GM18873 (cell line): ENCODE measurements around the gene KYAT1.

Experiments
- ATAC-seq: cut with Tn5 transposase; IDR thresholded peaks from one replicate; pipeline ENCODE4 v1.9.1; 2021; ENCODE audit warnings: mild to moderate bottlenecking, moderate library complexity, moderate number of reproducible peaks; ENCODE audit not compliant: unreplicated experiment, low FRiP score

The KYAT1 gene

DNA sequence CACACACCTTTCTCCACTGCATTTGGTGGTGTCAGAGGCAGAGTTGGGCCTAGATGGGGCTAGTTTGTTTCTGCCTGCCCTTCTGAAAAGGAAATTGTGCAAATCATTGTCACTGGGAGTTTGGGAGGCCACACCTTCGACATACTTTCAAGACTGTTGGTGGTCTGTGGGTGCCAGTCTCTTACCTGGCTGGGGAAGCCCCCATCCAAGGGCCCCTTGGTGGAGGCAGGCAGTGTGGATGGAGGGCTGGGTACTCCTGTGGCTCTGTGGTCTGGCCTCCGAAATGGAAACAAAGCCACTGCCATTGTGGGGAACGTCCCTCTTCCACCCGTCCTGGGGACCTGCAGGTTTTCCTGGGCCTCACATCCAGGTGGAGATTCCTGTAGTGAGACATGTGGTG is 28.1 kb upstream of the KYAT1 start:
- no peak for ATAC-seq

DNA sequence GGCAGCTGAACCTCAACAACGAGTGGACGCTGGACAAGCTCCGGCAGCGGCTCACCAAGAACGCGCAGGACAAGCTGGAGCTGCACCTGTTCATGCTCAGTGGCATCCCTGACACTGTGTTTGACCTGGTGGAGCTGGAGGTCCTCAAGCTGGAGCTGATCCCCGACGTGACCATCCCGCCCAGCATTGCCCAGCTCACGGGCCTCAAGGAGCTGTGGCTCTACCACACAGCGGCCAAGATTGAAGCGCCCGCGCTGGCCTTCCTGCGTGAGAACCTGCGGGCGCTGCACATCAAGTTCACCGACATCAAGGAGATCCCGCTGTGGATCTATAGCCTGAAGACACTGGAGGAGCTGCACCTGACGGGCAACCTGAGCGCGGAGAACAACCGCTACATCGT is 26.6 kb upstream of the KYAT1 start:
- no peak for ATAC-seq

DNA sequence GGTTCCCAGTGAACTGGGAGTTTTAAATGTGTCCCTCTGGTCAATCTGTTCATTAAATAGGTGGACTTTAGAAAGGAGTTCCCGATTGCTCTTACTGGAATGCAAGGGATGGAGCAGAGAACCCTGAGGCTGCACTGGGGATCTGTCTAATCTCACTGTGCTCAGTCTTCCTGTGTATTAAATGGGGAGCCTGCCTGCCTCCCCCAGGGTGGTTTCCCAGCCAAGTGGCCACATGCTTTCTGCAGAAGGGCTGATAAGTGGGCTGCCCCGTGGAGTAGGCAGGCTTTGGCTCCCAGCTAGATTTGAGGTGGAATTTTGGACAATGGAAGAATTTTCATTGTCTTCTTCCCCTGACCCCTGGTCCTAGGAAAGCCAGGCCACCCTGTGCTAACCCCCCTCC is 25.0 kb upstream of the KYAT1 start:
- no peak for ATAC-seq

DNA sequence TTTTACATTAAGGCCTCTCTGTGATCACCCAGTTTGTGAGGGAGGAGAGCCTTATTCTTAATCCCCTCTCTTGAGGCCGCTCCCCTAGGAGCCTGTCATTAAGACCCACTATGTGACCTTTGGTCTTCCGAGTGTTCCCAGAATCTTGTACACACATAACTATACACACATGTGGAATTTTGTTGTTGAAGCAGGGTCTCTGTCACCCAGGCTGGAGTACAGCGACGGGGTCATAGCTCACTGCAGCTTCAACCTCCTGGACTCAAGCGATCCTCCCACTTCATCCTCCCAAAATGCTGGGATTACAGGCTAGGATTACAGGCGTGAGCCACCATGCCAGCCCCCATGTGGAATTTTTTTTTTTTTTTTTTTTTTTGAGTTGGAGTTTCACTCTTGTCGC is 24.2 kb upstream of the KYAT1 start:
- ATAC-seq: no peak

DNA sequence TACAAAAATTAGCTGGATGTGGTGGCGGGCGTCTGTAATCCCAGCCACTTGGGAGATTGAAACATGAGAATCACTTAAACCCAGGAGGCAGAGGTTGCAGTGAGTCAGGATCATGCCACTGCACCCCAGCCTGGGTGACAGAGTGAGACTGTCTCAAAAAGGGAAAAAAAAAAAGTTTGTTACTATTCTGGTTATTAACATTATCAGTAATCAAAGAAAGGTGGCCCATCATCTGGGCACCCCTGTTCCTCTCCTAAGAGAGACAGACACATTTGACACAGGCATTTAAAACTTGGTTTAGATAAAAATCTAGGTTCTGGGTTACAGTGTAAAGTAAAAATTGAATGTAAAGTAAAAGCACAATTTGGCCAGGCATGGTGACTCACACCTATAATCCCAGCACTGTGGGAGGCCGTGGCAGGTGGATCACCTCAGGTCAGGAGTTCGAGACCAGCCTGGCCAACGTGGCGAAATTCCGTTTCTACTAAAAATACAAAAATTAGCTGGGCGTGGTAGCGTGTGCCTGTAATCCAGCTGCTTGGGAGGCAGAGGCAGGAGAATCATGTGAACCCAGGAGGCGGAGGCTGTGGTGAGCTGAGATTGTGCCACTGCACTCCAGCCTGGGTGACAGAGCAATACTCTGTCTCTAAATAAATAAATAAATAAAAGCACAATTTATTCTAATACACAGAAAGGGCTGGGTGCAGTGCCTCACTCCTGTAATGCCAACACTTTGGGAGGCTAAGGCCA is 22.3 kb upstream of the KYAT1 start:
- no peak for ATAC-seq

DNA sequence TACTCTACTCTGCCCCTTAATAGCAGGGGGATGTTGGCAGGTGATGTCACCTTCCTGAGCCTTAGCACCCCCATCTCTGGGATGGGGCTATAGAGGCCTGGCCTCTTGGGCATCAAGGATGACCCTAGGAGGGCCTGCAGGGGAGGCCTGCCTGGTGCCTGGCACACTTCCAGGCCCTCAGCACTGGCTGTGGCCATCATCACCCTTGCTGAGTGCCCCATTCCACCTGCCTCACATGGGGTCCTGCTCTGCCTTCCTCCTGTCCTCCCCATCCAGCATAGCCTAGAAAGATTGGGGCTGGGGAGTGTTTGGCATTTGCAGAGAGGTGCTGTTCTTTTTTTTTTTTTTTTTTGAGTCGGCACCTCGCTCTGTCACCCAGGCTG is 21.3 kb upstream of the KYAT1 start:
- ATAC-seq: no peak

DNA sequence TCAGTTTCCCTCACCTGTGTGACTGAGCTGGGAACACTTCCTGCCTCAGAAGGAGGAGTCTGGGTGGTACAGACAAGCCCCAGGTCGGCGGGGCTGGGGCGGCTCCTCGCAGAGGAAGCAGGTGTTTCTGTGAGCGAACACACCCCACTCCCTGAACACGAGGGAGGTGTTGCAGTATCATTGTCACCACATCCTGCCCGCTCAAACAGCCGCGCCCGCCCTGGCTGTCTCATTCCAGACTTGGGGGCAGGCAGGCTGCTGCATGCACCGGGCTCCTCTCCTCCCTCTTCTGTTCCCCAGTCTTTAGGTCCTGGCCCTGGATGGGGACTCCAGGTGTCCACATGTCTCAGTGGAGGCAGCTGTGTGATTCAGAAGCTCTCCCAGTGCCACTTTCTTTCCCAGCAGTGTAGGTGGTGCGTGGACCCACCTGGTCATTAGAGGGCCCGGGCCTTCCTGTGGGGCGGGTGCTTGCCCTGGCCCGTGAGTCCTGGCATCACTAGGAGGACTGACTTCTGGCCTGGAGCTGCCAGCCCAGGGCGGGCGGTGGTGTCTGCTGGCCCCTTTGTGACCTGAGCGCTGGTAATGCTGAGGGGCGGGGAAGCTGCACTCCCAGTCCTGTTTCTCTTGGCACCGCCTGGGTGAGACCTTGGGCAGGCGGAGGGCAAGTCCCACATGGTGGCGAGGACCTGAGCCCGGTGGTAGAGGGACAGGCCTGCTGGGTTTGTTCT is 20.8 kb upstream of the KYAT1 start:
- ATAC-seq: peak; percentile 81

DNA sequence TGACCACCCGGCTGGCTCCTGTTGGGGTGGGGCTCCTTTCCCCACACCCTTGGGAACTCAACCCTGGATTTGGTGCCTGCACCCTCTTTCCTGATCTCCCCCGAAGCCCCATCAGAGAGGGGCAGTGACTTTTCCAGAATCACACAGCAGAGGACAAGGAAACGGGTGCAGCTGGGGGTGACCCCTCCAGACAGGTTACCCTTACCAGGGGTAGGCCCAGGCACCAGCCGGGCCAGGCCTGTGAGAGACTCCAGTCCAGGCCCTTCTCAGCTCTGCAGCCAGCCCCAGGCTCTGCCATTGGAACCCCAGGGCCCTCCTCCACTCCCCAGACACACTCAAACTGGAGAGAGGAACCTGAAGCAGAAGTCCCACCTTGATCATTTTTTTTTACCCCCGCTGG is 20.1 kb upstream of the KYAT1 start:
- ATAC-seq: no peak

DNA sequence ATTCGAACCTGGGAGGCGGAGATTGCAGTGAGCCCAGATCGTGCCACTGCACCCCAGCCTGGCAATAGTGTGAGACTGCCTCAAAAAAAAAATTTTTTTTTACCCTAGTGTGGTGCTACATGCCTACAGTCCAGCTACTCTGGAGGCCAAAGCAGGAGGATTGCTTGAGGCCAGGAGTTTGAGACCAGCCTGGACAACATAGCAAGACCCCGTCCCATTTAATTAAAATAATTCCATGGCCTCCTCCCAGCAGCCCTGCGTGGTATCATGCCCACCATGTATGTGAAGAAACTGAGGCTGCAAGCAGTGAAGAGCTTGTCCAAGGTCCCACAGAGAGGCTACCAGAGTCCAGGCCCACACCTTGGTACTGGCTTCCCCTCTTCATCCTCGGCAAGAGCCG is 19.6 kb upstream of the KYAT1 start:
- ATAC-seq: no peak

DNA sequence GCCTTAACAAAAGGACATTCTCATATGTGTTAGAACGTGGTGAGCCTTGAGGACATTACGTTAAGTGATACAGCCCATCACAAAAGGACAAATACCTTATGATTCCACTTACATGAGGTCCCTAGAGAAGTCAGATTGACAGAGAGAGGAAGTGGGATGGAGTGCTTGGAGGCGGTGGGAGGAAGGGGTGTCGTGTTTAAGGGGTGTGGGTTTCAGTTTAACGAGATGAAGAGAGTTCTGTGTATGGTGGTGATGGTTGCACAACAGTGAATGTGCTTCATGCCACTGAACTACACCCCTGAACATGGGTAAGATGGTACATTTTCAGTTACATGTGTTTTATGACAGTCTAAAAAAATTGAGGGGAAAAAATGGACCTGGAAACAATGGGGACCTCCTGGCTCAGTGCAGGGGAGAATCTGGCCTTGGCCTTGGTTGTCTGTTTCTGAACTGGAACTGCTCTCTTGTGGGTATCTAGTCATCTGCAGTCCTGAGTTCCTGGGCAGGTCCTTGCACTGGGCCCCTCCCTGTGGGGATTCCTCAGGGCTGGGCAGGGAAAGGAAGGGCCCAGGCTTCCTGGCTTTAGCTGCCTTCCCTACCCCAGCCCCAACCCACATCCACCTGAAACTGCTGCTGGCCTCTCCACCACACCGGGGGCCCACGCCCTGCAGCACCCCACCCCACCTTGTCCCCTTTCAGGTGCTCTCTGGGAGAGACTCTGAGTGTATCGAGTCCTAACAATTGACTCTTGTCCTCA is 18.0 kb upstream of the KYAT1 start:
- ATAC-seq: no peak

DNA sequence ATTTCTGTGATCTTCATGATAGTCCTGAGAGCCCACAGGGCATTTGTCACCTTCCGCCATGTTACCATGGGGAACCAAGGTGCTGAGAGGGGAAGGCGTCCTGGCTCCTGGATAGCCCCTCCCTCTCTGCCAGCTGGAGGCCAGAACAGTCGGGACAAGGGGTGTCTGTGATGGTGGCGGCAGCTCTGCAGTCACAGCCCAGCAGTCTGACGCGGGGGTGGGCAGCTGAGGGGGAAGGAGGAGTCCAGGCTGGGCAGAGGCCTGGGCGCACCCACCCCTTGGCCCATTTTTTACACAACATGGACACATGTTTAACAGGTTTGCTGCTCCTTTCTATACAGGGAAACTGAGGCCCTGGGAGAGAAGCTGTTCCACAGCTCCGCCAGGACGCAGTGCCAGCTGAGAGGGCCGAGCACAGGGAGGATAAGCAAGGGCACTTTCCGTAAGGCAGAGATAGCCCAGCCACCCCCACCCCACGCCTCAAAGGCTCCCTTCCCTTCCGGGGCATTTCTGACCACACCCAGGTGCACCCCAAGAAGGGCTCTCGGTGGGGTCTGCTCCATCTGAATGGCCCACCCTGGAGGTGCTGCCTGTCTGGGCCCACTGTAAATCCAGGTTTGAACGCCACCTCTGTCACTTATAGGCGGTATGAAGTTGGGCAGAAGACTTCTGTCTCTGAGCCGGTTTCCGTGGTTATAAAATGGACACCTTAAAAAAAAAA is 17.3 kb upstream of the KYAT1 start:
- no peak for ATAC-seq

DNA sequence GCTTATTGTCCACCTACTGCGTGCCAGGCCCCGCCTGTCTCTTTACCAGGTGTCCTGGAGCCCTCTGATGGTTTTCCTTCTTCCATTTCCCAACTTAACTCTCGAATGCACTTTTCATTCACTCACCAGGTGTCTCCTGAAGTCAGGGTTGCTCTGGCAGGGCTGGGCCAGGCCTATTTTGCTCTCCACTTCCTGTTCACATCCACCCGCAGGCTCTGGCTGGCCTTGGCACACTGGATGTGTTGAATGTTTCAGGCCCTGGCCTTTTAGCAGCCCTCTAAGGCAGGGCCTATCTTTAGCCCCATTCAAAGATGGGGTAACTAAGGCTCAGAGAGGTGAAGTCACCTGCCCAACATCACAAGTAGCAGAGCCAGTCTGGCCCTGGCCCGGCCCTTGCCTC is 16.6 kb upstream of the KYAT1 start:
- ATAC-seq: no peak

DNA sequence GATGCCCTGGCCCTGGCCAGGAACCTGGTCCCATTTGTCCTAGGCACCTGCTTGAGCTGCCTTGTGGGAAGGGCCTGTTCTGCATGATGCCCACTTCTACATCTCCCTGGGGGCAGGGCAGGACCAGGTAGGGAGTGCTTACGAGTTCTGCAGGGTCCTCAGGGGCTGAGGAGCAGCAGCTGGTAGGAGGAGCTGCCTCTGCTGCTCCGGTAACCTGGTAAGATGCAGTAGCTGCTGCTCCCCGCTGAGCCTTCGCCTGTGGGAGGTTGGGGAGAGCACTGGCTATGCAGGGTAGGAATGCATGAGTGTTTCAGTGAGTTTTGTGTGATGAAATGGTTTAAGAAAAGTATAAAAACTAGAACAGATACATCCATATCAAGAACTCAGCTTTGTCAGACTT is 13.8 kb upstream of the KYAT1 start:
- no peak for ATAC-seq

DNA sequence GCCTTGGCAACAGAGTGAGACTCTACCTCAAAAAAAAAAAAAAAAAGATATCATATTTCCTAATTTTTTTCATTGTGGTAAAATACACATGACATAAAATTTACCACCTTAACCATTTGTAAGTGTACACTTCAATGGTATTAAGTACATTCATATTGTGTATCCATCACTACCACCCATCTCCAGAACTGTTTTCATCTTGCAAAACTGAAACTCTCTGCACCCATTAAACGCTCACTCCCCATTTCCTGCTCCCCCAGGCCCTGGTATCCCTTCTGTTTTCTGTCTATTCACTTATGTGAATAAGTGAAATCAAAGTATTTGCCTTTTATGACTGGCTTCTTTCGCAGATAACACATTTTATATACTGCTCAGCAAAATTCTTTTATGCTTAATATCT is 13.0 kb upstream of the KYAT1 start:
- no peak for ATAC-seq

DNA sequence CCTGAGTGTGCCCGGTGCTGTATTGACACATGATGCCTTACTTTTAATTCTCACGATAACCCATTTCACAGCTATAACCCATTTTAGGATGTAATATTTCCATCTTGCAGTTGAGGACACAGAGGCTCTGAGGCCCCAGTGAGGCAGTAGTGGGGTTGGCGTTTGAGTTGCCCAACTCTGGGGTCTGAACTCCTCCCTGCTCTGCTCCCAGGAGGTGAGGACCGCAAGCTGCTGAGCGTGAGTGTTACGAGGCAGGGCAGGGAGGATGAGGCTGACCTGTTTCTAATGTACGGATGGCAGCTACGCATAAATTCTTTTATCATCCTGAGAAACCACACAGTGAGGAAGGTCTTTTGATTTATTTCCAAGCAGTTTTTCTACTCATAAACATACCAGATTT is 11.6 kb upstream of the KYAT1 start:
- ATAC-seq: no peak

DNA sequence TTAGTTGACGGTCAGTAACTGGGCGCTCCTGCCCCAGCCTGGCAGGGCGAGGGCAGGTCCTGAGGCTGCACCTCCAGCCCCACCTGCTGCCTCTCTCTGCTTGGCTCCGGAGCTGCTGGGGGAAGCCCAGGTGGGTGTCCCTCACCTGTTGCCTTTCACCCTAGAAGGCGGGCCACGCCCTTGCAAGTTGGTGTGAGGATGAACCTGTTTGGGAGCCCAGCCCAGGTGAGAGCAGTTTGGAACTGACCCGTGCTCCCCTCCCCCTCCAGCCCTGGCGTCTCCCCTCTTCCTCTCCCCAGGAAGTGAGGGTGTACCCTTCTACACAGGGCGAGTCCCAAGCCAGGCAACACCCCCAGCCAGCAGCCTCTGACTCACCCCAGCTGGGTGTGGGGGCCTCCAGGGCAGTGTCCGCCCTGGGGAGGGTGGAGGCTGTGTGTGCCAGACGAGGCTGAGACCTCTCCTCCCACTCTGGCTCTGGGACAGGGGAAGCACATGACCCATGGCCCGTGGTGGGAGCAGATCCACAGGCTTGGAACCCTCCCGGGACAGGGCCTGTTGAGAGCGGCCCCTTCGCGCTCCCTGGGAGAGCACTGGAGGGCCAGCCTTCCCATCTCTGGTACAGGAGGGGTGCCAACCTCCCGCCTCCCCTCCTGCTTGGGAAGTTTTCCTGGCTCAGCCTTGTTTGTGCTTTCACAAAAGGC is 10.6 kb upstream of the KYAT1 start:
- no peak for ATAC-seq

DNA sequence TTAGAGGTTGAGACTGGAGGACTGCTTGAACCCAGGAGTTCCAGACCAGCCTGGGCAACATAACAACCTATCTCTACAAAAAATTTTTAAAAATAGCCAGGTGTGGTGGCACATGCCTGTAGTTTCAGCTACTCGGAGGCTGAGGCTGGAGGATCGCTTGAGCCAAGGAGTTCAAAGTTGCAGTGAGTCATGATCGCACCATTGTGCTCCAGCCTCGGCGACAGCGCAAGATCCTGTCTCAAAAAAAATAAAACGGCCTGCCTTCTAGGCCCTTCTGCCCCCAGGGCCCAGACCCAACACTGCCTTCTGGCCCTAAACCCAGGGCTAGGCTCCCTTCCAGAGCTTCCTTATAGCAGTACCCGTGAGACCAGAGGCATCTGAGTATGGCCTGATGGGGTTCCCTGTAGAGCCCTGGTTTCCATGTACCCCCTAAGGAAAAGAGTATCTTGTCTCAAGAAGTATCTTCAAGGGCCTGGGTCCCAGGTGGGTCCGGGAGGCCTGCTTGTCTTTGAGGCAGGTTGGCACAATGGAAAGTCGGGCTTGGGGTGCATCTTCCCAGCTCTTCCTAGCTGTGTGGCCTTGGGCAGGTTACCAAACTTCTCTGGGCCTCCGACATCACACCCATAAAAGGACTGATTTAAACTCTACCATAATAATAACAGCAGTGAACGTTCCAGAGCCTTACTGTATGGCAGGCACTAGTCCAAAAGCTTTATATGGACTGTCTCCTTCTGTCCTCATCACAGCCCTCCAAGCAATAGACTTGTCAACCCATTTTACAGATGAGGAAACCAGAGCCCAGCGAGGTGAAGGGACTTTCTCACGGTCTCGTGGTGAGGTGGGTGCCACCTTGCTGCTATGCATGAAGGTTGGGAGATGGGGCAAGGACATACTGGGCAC is 9.8 kb upstream of the KYAT1 start:
- ATAC-seq: no peak

DNA sequence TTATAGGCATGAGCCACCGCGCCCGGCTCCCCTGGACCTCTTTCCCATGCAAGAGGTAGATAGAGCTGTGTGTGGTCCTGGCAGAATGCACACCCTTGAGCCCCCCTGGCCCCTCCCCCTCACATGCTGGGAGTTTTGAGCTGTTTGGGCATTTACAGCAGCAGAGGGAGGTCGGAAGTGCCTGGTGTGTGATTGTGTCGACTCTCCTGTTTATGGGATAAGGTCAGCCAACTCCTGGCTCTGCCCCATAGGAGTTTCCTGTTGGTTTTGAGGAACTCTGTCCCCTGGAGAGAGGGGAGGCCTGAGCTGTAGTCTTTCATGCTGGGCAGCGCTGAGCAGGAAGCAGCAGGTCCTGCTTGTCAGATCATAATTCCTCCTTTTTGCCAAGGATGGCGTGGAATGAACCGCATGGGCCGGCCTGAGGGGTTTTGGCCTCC is 6.2 kb upstream of the KYAT1 start:
- no peak for ATAC-seq

DNA sequence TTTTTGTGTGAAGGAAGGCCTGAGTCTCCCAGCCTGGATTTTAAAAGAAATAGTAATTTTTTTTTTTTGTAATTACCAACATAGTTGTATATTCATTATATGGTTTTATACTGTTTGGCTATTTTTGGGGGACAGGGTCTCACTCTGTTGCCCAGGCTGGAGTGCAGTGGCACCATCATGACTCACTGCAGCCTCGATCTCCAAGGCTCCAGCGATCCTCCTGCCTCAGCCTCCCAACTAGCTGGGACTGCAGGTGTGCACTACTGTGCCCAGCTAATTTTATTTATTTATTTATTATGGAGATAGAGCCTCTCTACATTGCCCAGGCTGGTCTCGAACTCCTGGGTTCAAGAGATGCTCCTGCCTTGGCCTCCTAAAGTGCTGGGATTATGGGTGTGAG is 5.3 kb upstream of the KYAT1 start:
- ATAC-seq: no peak
